ENCODE measurements around the gene RPTOR.
"Not testable (repeated sequence)": the region's sequence is repeated elsewhere in the genome, so short reads cannot be mapped to it uniquely, and the experiment has no call there.

The RPTOR gene

DNA sequence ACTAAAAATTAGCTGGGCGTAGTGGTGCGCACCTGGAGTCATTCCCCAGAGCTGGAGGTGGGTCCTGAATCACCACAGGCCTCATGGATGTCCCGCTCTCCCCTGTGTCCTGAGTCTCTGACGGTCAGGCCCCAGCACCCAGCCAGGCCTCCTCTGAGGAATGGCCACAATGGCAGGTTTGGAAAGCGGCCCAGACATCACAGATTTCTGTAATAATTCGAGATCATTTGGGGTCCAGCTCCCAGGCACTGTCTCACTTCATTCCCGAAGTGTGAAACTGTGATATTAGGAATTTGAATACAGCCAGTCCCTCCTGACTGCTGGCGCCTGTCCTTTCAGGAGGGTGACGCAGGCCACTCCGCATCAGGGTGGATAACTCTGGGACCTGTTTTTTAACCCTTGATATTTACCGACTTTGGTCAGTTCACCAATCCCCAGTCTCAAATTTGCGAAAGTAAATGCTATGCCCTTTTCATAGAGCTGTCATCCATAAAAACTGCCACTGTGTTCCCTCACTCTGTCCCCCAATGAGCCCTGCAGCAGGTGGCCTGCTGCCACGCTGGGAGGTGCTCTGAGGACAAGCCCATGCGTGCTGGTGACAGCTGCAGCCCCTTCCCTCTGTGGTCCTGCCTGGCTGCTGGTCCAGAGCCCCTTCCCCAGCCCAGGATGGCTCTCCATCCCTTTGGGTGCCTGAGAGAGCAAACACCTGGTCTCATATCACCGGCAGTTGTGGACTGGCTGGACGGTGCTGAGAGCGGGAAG, 28.3 kb upstream of the RPTOR start:
- no peak for DNase-seq

DNA sequence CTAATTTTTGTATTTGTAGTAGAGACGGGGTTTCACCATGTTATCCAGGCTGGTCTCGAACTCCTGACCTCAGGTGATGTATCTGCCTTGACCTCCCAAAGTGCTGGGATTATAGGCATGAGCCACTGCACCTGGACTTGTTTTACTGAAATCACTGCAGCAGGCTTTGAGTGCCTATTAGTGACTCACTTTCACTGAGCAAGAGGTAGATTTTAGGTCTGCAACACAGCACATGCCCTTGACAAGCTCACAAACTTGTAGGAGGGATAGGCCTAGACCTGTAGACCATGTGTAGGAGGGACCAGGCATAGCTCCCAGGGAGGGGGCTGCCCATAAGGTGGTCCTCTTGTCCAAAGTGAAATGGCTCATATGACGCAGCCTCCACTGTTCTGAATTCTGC, 27.0 kb upstream of the RPTOR start:
- DNase-seq, result no peak

DNA sequence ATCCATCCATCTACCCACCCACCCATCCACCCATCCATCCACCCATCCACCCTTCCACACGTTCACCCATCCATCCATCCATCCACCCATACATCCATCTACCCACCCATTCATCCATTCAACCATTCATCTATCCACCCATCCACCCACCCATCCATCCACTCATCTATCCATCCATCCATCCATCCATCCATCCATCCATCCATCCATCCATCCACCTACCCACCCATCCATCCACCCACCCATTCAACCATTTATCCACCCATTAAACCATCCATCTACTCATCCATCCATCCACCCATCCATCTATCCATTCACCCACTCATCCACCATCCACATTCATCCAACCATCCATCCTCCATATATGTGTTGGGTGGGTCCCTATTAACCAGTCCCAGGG, 26.2 kb upstream of the RPTOR start:
- no peak for DNase-seq

DNA sequence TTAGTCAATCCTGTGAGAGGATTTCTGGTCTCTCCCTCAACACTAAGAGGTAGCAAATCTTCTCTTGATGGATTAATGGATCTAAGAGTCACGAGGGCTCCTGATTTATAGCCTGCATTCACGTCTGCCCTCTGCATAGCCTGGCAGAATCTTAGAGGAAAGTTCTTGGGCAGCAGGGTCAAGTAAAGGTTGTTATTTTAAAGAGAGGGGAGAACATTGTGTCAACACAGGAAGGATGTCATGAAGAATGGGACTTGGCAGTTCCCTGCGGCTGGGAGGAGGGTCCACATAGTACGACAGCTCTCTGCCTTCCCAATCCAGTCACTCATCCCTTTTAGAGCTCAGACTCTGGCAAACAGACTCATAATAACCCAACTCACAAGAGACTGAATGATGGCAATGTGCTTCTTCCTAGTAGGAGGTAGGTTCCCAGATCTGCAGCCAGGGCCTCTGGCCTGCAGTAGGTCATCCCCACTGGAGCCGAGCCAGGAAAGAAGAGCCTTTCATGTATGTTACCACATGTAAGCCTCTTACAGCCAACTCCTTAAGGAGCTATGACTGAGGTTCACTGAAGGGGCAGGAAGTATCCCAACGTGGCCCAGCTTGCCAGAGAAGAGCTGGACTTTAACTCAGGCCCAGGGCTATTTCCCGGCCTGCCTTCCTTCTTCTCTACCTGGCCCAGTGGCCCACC, 25.4 kb upstream of the RPTOR start:
- DNase-seq, result no peak

DNA sequence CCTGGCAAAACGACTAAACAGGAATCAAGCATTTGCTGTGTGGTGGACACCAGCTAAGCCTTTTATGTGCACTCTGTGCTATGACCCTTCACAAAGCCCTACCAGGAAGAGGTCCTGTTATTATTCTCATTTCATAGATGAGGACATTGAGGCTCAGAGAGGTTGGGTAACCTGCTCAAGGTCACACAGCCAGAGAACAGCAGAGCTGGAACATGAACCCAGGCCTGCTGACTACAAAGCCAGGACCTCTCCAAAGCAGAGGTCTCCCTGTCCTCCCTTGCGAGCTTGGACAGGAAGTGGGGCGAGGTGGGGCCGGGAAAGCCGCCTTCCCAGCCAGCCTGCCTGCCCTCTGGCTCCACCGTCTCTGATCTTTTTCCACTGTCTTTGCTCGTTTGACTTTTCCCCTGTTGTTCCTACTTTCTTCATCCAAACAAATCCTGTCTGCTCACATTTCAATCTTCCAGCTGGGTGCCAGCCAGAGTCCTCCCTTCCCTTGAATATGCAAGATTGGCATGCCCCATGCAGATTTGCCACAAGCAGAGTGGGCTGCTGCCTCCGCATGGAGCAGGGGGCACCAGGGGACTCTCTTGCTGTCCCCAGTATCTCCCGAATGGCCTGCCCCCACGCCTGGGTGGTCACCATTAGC, 23.7 kb upstream of the RPTOR start:
- no peak for DNase-seq

DNA sequence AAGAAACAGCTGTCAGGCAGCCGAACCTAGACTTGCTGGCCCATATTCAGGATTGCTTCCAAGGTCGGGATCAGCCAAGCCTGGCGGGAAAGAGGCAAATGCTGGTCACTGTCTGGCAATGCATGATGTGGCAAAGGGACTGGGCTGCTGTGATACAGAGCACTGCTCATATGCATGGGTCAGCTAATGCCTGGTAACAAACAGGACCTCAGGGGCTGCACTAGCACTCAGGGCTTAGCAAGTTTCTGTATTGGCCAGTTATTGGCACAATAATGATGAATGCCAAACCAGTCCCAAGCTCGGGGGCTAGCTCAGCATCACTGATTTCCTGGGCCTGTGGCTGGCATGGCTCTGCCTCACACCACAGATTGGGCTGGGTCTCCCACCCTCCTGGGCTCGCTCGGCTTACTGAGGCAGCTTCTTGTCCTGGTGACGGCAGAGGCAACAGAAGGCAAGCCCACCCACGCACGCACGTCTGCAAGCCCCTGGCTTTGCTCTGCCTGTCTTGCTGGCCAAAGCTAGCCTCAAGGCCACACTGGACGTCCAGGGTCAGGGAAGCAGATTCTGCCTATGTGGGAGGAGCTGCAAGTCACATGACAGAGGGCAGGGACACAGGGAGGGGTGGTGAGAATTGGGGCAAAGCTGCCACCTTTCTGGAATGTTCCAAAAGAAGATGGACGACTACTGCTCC, 21.4 kb upstream of the RPTOR start:
- no peak for DNase-seq

DNA sequence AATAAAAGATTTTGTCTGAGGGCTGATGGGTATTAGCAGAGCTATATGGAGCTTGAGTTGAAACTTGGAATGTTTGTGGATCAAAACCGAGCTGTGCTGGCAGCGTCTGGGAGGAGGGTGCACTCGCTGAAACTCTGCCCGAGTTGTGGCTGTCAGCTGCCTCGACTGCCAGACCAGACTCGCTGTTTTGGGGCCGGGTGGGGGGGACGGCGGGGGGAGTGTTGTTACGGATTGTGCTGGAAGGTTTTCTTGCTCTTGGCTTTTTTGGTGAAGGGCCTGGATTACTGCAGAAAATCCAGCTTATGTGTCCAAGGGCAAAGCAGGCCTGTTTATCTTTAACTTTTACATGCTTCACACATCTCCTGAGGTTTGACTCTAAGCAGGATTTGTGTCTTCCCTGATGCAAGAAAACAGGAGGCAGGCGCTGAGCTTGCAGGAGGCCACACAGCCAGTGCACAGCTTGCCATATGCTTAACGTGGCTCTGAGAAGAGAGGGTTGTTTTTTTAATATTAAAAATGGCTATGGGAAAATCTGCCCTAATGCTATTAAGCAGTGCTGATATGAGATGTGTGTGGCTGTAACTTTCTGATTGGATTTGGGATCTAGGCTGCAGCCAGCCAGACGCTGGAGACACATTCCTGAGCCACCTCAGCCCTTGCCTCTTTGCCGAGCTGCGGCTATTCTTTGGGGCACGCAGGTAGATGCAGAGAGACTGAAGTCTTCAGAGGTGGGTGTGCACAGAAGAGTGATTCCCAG, 20.5 kb upstream of the RPTOR start:
- no peak for DNase-seq

DNA sequence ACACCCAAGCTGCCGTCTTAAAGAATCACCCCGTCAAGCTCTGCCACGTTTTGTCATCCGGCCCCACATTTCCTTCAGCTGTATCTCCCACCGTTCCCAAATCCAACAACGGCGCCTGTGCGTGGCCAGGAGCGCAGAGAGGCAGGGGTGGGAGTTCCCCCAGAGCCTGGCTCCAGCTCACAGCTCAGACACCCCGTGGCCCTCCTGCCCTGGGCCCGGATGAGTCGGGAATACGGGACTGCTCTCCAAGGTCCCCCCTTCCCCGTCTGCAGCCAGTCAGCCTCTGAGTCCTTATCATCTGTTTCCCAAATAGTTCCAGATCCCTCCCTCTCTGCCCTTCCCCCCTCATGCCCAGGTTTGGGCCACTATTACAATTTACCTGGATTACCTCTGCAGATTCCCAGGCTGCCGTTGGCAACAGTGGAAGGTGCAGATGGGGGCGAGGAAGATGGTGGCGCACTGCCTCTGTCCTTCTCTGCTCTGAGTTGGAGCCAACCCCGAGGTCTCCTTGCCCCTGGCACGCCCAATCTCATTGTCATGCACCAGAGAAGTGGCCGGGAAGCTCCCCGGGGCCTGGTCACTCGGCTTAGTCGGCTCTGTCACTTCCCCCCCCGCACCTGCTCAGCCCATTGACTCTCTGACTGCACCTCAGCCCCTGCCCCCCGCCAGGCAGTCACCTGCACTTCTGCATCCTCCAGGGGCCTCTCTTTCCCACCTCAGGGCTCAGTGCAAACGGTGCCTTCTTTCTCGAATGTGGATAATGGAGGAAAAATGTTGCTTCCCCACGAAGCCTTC, 18.3 kb upstream of the RPTOR start:
- DNase-seq, result no peak

DNA sequence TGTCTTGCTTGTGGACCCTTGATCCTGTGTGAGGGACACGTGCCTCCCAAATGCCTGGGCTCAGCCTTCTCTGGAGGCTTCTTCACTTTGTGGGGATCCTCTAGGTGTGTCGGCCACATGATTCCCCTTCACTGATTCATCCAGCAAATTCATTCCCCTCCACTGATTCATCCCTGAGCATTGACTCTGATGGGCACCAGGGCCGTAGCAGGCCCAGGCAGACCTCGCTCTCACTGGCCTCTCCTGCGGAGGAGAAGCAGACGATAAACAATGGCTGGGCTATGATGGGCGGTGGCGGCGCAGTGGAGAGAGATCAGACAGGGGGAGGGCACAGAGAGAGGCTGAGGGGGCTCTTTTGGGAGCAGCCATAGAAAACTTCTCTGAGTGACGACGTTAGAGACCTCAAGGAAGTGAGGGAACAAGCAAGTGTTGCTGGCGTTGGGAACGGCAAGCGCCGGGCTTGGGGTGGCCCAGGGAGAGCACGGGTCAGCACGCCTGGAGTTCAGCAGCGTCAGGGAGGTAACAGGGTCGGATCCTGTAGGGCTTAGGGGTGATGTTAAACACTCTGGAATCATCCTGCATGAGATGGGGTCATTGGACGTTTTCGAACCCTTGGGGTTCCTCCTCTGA, 17.5 kb upstream of the RPTOR start:
- no peak for DNase-seq

DNA sequence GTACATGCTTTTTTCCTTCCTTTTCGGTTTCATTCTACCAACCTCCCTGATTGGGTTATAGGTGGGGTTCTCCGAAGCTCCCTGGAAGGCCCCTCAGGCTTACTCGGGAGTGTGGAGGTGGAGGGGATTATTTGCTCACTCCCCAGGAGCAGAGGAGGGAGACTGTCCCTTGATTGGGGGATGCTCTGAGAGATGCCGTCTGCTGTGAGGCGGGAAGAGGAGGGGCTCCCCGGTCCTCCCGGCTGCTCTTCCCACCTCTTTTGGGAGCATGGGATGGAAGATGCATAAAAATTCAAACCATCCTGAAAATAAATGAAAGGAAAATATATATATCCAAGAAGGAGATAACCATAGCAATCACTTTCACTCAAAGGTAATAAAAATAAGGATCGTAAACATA, 16.1 kb upstream of the RPTOR start:
- DNase-seq, result no peak

DNA sequence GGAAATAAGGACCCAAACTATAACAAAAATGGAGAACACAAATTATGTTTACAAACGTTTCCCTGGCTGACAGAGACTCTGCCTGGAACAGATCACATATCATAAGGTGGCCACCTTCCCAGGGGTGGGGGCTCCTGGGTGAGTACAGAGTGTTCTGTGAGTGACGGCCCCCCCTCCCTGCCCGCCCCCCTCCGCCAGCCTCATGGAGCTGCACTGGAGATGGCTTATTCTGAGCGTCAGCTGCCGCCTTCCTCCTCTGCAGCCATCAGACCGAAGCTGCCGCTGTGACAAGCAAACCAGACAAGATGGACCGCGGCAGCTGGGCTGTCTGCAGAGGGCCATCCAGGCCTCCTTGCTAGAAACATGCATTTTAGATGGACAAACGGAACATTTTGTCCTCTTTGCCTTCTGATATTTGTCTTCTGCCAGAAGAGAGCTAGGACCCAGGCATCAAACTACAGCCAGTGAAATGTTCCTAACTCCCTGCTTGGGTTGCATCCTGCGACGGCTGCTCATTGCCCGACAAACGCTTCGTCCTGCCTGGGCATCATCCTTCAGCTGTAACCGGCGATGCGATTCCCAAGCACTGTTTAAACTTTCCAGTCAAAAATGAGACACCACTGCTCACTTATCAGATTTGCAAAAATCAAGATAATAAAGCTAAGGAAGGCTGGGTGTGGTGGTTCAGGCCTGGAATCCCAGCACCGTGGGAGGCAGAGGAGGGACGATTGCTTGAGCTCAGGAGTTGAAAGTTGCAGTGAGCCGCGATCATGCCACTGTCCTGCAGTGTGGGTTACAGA, 15.3 kb upstream of the RPTOR start:
- DNase-seq, result no peak

DNA sequence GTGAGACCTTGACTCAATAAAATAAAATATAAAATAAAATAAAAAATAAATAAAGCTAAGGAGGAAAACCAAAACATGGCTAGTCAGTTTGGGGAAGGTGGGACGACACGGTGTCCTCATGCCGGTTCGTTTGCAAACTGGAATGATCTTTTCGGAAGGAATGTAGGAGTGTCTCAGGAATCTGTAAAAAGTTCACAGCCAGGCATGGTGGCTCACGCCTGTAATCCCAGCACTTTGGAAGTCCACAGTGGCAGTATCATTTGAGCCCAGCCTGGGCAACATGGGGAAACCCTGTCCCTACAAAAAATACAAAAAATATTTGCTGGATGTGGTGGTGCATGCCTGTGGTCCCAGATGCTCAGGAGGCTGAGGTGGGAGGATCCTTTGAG, 14.7 kb upstream of the RPTOR start:
- DNase-seq, result no peak

DNA sequence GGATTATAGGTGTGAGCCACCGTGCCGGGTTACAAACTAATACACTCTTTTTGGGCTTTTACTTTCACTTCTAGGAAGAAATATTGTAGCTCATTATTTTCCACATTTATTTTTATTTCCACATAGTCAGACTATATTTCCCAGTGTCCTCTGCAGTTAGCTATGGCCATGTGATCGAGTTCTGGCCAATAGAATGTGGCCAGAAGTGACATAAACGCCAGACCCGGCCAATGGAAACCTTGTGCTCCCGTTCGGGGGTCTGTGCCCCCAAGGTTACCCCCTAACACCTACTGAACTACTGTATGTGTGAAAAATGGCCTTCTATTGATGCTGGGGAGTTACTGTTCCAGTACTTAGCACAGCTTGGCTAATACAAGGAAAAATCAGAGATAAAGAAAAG, 13.2 kb upstream of the RPTOR start:
- DNase-seq, result no peak

DNA sequence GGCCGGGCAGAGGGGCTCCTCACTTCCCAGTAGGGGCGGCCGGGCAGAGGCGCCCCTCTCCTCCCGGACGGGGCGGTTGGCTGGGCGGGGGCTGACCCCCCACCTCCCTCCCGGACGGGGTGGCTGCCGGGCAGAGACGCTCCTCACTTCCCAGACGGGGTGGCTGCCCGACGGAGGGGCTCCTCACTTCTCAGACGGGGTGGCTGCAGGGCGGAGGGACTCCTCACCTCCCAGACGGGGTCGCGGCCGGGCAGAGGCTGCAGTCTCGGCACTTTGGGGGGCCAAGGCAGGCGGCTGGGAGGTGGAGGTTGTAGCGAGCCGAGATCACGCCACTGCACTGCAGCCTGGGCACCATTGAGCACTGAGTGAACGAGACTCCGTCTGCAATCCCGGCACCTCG, 7.3 kb upstream of the RPTOR start:
- not testable (repeated sequence) for DNase-seq

DNA sequence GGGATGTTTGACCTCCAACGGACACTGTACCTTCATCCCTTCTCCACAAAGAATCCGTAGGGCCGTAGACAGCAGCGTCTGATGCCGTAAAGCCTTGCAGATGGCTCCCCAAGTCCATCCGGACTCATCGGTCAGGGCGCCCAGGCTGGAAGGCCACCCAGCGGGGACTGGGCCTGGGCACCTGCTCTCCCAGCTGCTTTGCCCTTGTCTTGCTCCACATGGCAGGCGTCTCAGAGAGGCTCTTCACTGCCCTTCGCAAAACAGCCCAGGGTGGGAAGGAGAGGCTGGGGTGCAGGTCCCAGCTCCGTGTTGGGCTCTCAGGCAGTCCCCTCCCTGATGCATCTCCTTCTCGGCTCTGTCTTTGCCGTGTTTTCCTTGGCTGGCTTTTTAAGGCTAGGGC, 6.2 kb upstream of the RPTOR start:
- no peak for DNase-seq

DNA sequence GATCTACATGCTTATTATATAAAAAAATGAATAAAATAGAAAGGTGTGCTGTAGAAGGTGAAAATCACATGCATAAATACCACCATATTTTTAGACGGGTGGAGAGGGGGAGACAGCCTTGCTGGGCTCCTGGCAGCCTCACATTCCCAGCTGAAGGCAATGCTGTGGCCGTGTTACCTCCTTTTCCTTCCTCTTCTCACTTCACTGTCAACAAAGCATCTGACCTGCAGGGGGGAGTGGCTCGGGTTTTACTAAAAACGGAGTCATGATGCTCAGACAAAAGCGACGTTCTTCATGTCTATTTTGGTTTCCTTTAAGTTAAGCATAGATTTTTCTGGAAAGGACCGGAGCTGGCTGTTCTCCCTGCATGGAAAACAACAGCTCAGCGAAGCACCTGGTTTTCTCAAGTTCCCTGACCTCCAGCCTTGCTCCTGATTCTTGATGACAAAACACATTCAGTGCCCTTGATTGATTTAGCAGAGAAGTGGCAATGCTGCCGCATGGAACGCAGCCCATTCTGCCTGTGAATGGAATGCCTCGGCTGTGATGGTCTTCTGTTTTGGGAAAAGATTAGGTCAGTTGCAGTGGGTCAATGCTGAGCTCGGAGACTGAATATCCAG, 5.5 kb upstream of the RPTOR start:
- no peak for DNase-seq

DNA sequence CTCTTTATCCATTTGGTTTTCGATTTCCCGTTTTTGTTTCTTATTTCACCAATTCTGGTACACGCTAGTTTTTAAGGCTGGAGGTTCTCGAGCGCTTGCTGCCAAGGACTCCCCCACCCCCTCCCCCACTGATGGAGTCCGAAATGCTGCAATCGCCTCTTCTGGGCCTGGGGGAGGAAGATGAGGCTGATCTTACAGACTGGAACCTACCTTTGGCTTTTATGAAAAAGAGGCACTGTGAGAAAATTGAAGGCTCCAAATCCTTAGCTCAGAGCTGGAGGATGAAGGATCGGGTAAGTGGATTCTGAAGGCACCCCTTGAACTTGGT, 825 bp downstream of the RPTOR start:
- DNase-seq, result no peak

DNA sequence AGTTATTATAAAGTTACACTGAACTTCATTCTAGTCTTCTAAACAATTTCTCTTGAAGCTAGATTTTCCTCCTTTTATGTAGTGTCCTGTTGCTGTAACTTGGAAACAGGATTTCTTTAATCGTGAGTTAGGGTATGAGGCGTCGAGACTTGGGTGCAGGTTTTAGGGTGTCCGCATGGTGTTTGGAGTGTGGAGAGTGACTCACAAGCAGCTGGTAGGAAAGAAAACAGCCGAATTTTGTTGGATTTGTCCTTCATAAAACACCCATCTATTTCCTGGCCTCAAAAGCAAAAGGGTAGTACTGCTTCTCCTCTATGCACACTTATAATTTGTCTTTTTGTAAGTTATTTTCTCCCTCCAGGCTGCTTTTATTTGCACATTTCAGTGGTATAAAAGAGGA, 1.6 kb downstream of the RPTOR start:
- DNase-seq, result no peak

DNA sequence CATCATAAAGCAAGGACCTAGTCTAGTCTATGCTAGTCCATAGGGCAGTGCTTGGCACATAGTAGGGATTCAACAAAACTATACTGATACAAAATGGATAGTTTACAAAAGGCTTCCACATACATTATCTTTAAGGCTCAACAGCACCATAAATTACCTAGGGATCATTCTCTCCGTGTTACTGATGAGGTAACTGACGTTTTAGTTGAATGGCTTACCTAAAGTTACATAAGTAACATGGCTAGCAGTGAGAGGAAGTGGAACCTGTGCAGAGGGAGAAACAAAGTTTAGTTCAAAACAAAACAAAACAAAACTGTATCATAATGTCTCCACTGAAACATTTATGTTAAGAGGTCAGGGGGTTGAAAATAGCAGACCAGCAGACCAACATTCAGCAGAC, 7.9 kb downstream of the RPTOR start:
- DNase-seq, result no peak

DNA sequence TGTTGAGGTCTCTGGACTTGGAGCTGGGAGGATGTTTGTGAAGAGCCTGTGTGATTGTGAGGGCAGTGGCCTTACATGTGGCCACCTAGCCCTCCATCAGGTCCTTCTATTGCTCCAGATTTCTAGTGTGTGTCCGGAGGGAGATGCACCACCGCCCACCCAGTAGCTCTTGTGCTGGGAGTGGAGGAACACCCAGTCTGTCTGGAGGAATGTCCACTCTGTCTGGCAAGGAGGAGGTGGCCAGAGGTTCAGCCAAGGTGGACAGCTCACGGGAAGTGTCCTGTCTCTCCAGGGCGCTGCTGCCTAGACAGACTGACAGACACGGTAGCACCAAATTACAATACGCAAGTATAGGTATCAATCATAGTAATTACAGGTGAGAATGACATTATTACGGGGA, 10.6 kb downstream of the RPTOR start:
- no peak for DNase-seq

Data from stimulated activated CD4-positive, alpha-beta T cell treated with anti-CD3 and anti-CD28 coated beads, Interleukin-4, amount 100 ng/mL, for 4 hours (primary cell).